ENCODE data around the gene PGAP6.
"Not testable (repeated sequence)": the region's sequence is repeated elsewhere in the genome, so short reads cannot be mapped to it uniquely, and the experiment has no call there.

Gene PGAP6

DNA sequence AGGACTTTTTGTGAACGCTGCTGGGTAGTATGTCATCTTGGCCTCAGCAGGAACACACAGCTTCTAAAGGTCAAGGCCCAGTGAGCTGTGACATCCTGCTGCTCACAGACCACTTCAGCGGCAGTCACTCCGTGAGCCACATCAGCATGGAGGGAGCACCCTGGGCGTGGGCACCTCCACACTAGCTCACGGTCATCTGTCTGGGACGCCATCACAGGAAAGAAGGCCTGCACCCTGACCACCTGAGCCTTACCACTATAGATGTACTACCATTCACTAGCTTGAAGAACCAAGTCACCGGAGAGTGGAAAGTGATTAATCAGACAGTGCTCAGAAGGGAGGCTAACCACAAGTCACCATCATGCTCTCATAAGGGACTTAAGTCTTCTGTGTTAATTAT is 32.6 kb downstream of the PGAP6 start:
- ChIA-PET CTCF (interaction anchor here (0.7 to 0.9 kb wide), 2 partner anchors 10 to 13 kb away, joined by 3 read pairs; no protein-coding TSS in a partner anchor), POLR2A (ENCODE audit: low non-redundant PET) (no interaction called here)
- no peak for DNase-seq (ENCODE audit: low spot score)
- no peak overlapping the region for H3K27ac ChIP-seq
- TF ChIP-seq, protein P1, sequence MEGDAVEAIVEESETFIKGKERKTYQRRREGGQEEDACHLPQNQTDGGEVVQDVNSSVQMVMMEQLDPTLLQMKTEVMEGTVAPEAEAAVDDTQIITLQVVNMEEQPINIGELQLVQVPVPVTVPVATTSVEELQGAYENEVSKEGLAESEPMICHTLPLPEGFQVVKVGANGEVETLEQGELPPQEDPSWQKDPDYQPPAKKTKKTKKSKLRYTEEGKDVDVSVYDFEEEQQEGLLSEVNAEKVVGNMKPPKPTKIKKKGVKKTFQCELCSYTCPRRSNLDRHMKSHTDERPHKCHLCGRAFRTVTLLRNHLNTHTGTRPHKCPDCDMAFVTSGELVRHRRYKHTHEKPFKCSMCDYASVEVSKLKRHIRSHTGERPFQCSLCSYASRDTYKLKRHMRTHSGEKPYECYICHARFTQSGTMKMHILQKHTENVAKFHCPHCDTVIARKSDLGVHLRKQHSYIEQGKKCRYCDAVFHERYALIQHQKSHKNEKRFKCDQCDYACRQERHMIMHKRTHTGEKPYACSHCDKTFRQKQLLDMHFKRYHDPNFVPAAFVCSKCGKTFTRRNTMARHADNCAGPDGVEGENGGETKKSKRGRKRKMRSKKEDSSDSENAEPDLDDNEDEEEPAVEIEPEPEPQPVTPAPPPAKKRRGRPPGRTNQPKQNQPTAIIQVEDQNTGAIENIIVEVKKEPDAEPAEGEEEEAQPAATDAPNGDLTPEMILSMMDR (conservative IDR thresholded peaks at IDR 0.05; ENCODE audit: low read depth), result no peak

DNA sequence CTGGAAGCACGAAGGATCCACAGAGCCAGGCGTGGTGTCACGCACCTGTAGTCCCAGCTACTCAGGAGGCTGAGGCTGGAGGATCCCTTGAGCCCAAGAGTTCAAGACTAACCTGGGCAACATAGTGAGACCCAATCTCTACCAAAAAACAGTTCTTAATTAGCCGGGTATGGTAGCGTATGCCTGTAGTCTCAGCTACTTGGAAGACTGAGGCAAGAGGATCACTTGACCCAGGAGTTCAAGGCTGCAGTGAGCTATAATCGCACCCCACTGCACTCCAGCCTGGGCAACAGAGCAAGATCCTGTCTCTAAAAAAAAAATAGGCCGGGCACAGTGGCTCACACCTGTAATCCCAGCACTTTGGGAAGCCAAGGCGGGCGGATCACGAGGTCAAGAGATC is 33.3 kb downstream of the PGAP6 start:
- POLR2A ChIA-PET (ENCODE audit: low non-redundant PET); DNase-seq (ENCODE audit: low spot score); CTCF ChIA-PET: not testable (repeated sequence)
- peak overlapping the region; percentile 28 for H3K27ac ChIP-seq

DNA sequence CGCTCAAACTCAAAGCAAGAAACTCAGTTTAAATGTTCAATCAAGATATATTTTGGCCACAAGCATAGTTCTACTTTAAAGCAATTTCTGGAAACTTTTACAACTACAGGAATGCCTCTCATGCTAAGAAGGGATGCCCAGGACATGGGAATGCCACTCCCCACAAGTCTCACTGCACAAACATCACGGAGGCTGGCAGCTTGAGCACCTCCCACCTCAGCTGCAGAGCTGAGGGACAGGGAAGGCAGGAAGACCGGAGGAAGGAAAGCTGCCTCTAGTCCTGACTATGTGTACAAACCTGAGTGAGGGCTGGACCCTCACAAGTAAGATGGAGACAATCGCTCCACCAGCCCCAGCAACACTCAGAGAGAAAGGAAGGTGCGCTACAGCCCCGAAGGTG is 34.6 kb downstream of the PGAP6 start:
- CTCF ChIA-PET, result interaction anchor here (3.0 kb wide), 1 partner anchor 15 kb away, joined by 15 read pairs; no protein-coding TSS in a partner anchor
- no peak for DNase-seq (ENCODE audit: low spot score)
- H3K27ac ChIP-seq, result peak overlapping the region; percentile 77
- POLR2A ChIA-PET (ENCODE audit: low non-redundant PET), result no interaction called here
- TF ChIP-seq, protein P1 (conservative IDR thresholded peaks at IDR 0.05; ENCODE audit: low read depth), result no peak

DNA sequence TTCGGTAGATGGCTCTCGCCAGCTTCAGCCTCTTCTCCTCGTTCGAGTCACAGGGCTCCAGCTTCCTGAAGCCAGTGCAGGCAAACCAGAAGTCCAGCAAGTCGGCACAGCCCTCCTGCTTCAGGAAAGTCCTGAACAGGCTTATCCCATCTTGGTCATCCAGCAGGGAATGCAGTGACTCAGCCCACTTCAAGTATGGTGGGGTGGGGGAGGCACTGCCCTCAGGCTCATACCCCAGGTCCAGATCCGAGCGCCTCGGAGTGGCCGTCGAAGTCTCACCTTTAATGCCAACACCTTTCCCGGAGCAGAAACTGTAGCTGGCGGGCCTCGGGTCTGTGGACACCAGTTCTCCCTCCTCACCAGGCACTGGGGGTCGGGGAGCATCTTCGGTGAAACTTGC is 35.2 kb downstream of the PGAP6 start:
- TF ChIP-seq, protein P1 (conservative IDR thresholded peaks at IDR 0.05; ENCODE audit: low read depth), result no peak
- ChIA-PET POLR2A (ENCODE audit: low non-redundant PET) (no interaction called here), CTCF (interaction anchor here (0.6 to 3.0 kb wide), 2 partner anchors 15 to 240 kb away, joined by 3 to 15 read pairs; no protein-coding TSS in a partner anchor)
- peak; percentile 79 for DNase-seq (ENCODE audit: low spot score)
- peak overlapping the region; percentile 77 for H3K27ac ChIP-seq

DNA sequence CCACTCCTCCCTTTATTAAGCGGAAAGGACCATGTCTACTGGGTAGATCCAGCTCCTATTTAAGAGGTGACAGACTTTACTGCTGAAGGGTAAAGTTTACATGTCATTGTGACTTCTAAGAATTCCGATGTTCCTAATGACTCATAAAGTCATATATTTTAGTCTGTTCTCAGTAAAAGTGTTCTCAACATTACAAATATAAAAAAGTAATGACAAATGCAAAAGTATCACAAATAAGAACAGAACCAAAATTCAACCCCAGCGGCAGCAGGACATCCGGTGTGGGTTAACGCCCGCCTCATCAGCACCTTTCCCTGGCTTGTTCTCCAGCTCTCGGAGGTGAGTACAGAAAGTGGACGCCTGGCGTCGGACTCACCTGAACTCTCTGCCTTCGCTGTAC is 36.0 kb downstream of the PGAP6 start:
- POLR2A ChIA-PET (ENCODE audit: low non-redundant PET), result no interaction called here
- peak overlapping the region; percentile 77 for H3K27ac ChIP-seq
- CTCF ChIA-PET, result interaction anchor here (0.5 to 3.0 kb wide), 3 partner anchors 16 to 239 kb away, joined by 3 to 15 read pairs (median 5); no protein-coding TSS in a partner anchor
- no peak for DNase-seq (ENCODE audit: low spot score)
- TF ChIP-seq, protein P1 (conservative IDR thresholded peaks at IDR 0.05; ENCODE audit: low read depth), result no peak

DNA sequence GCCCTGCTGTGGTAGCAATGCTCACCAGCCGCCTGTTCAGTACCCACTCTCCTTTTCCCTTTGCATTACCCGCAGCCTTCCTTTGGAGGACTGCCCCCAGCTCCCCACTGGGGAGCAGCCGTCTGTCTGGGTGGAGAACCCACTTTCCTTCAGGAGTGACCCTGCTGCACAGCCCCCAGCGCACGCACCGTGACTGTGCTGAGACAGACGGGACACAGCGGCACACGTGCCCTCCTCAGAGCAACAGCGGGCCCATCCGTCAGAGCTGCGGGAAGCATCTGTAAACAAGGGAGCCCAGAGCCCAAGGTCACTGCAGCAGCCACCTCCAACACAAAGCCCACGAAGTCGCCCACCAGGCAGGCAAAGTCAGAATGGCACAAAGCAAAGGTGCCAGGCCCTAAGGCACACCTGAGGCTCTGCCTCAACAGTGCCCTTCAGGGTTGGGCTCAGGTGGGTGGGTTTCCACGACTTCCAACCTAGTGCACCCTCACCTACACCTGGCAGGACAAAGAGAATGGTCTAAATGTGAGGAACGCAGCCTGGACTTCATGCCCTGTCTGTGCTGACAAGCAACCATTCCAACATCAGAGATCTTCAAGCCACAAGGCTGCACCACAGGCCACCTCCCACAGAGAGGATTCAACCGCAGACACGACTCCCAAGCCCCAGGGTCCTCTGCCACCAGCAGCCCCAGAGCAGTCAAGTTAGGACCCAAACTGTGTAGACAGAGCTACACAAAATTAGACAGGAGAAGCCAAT is 39.1 kb downstream of the PGAP6 start:
- DNase-seq (ENCODE audit: low spot score), result no peak
- TF ChIP-seq, protein P1 (conservative IDR thresholded peaks at IDR 0.05; ENCODE audit: low read depth), result no peak
- POLR2A ChIA-PET (ENCODE audit: low non-redundant PET), result interaction anchor here (0.6 kb wide), 1 partner anchor 51 kb away, joined by 3 read pairs; no protein-coding TSS in a partner anchor
- peak overlapping the region; percentile 33 for H3K27ac ChIP-seq
- CTCF ChIA-PET, result no interaction called here

DNA sequence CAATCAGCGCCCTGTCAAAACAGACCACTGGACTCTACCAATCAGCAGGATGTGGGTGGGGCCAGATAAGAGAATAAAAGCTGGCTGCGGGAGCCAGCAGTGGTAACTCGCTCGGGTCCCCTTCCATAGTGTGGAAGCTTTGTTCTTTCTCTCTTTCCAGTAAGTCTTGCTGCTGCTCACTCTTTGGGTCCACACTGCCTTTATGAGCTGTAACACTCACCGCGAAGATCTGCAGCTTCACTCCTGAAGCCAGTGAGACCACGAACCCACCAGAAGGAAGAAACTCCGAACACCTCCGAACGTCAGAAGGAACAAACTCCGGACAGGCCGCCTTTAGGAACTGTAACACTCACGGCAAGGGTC is 39.8 kb downstream of the PGAP6 start:
- DNase-seq (ENCODE audit: low spot score); CTCF ChIA-PET; POLR2A ChIA-PET (ENCODE audit: low non-redundant PET): not testable (repeated sequence)
- H3K27ac ChIP-seq, result peak overlapping the region; percentile 33; the same call in 1 of the 2 replicates

DNA sequence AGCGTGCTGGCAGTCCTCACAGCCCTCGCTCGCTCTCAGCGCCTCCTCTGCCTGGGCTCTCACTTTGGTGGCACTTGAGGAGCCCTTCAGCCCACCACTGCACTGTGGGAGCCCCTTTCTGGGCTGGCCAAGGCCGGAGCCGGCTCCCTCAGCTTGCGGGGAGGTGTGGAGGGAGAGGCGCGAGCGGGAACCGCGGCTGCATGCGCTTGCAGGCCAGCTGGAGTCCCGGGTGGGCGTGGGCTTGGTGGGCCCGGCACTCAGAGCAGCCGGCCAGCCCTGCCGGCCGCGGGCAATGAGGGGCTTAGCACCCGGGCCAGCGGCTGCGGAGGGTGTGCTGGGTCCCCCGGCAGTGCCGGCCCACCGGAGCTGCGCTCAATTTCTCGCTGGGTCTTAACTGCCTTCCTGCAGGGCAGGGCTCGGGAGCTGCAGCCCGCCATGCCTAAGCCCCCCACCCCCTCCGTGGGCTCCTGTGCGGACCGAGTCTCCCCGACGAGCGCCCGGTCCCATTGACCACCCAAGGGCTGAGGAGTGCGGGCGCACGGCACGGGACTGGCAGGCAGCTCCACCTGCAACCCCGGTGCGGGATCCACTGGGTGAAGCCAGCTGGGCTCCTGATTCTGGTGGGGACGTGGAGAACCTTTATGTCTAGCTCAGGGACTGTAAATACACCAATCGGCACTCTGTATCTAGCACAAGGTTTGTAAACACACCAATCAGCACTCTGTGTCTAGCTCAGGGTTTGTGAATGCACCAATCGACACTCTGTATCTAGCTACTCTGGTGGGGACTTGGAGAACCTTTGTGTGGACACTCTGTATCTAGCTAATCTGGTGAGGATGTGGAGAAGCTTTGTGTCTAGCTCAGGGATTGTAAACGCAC is 40.4 kb downstream of the PGAP6 start:
- POLR2A ChIA-PET (ENCODE audit: low non-redundant PET), result interaction anchor here (0.6 kb wide), 1 partner anchor 102 kb away, joined by 6 read pairs; no protein-coding TSS in a partner anchor
- DNase-seq (ENCODE audit: low spot score); CTCF ChIA-PET: not testable (repeated sequence)
- peak overlapping the region; percentile 49; the same call in 1 of the 2 replicates for H3K27ac ChIP-seq

Data from RWPE1 (cell line).